RWPE1 (cell line): ENCODE measurements around the gene TNFRSF21.
A peak's percentile ranks its signal among the peaks of the same experiment; 100 is the strongest.

Source experiments
- CTCF ChIA-PET: fragments of 350-600 bp; sonication (Branson Sonifier 250); formaldehyde crosslinking; extraction: SDS; loops from one replicate; lab custom pipeline; 2021; lab: Yijun Ruan, JAX
- POLR2A ChIA-PET: fragments of 400-600 bp; formaldehyde crosslinking; extraction: SDS; loops from one replicate; lab custom pipeline; 2020; ENCODE audit warnings: antibody characterized with exemption; ENCODE audit not compliant: low non-redundant PET; lab: Yijun Ruan, JAX
- DNase-seq: peaks from one replicate; pipeline ENCODE4 v3.0.0; 2012; ENCODE audit warnings: low spot score
- H3K27ac ChIP-seq: fragments of 450-650 bp; 2 replicates; pipeline ENCODE4 v1.5.1; 2017
- CTCF ChIP-seq: fragments of 450-650 bp; conservative IDR thresholded peaks from 2 replicates; pipeline ENCODE4 v1.5.1; 2017; ENCODE audit warnings: low read depth, mild to moderate bottlenecking

Gene TNFRSF21

DNA sequence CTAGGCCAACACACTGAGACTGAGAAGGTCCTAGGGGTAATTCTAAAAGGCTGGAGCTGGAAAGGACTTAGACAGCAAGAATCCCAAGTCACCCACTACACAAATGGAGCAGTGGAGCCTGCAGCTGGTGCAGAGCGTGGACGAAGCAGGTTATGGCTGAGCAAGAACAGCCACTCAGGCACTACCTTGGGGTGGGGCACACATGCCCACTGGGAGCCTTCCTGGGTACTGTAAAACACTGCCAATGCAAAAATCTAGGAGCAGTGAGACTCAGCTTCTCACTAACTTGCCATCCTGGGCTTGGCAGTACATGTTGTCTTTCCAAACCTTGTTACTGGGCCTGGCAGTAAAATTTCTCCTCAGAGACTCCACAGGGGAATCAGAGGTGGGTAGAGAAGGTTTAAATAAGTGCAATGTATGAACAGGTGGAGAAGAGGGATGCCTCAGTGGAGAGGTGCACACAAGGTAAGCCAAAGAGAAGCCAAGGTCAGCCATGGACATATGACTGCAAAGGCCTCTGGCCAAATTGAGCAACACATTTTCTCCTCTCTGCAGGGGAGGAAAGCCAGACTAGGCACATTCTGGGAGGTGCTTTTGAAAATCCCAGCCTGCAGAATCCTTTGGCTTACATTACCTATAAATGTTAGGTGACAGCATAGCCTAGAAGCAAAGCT, 105.6 kb downstream of the TNFRSF21 start:
- TF ChIP-seq CTCF, result no peak
- H3K27ac ChIP-seq, result peak overlapping the region; percentile 74
- DNase-seq, result no peak
- POLR2A ChIA-PET, result no interaction called here
- CTCF ChIA-PET, result interaction anchor here (0.5 kb wide), 1 partner anchor 9 kb away, joined by 3 read pairs; no protein-coding TSS in a partner anchor

- CTCF ChIA-PET, result interaction anchor here (0.5 kb wide), 1 partner anchor 10 kb away, joined by 3 read pairs; no protein-coding TSS in a partner anchor
- TF ChIP-seq CTCF, result no peak
- H3K27ac ChIP-seq, result peak overlapping the region; percentile 74
- POLR2A ChIA-PET, result no interaction called here
- DNase-seq, result no peak
Observed at GRCh38 chr6:47203266-47203937, 106.3 kb downstream of the TNFRSF21 start.

DNA sequence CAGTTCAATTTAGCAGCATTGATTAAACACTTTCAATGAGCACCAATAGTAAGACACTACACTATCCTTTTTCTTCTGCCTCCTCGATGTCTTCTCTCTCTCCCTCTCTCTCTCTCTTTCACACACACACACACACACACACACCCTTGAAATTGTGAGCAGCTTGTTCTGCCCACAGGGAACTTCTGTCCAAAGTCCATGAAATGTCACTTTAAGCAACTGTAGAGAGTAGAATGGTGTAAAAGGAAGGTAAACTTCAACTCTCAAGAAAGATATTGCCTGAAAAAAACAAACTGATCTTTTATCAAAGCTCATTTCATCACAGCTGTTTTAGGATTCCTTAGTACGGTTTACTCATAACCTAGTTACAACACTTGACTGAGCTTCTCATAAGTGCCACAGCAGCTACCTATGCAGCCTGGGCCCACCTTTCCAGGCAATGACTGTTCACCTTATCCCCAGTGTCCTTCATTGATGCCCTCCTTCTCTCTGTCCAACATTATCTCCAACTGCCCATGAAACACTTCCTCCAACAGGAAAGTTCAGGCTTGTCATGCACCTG, 107.0 kb downstream of the TNFRSF21 start:
- ChIA-PET POLR2A (no interaction called here), CTCF (no interaction called here)
- TF ChIP-seq CTCF, result no peak
- no peak for DNase-seq
- H3K27ac ChIP-seq, result no peak overlapping the region

DNA sequence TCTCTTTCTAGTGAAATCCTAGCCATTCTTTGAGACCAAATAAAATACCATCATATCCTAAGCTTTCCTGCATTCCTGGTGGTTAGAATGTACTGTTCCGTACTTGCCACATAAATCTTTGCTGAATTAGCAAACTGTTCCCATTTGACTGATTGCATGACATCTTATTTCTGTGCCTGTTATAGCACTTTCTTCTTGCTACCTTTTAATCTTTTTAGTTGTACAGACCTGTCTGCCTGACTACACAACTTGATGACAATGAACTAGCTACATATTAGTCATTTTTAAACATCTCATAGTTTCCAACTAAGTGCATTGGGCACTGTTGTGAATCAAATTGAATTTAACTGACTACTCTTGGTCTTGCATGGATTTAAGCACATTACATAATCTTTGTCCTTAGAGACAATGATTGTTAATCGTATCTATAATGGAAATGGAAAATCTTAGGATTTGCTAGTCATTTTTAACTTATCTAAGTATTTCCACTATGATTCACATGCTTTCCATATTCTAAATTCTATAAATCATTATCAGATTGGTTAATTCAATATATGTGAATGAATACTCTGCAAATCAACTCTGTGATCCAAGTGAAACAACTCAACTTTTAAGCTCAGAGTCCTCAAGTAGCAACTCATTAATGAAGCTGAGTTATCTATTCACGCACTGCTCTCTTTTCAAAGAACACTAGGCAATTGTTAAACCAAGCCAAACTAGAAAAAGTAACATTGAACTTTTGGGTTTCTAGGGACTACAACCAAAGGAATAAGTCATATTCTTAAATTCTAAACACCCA, 109.0 kb downstream of the TNFRSF21 start:
- no peak for TF ChIP-seq CTCF
- peak; percentile 26 for DNase-seq
- no peak overlapping the region for H3K27ac ChIP-seq
- CTCF ChIA-PET, result no interaction called here
- POLR2A ChIA-PET, result no interaction called here

GRCh38 chr6:47197682-47198640, 111.7 kb downstream of the TNFRSF21 start:
- CTCF ChIA-PET, result interaction anchor here (0.6 to 1.1 kb wide), 3 partner anchors 99 to 216 kb away, joined by 3 to 5 read pairs (median 3); no protein-coding TSS in a partner anchor
- no peak overlapping the region for H3K27ac ChIP-seq
- POLR2A ChIA-PET, result no interaction called here
- TF ChIP-seq CTCF, result no peak
- no peak for DNase-seq
